ENCODE measurements around the gene GTF3C6. TPM values are rescaled to one million over a fixed set of nuclear protein-coding genes. Genes with fewer than 3 reads are reported as not detected.

GTF3C6 gene
- total and polyA plus RNA-seq, 2 of the 8 experiments (the other 6 are each of a cell fraction or from before 2014, with no cell fraction given), result 13.1 to 87.4 TPM

- no peak for TF ChIP-seq CHD7 (IDR thresholded peaks at IDR 0.05; ENCODE audit: insufficient replicate concordance, low read length)
- TF ChIP-seq CREB1 (IDR thresholded peaks at IDR 0.05), result no peak
- TF ChIP-seq SIN3A (conservative IDR thresholded peaks at IDR 0.05 in 1 of 2, IDR thresholded peaks at IDR 0.05 in 1 of 2; ENCODE audit: low read depth in 1 of 2, low read length in 2 of 2), result no peak
- TF ChIP-seq KDM5A (IDR thresholded peaks at IDR 0.05; ENCODE audit: low read length), result no peak
- no peak for TF ChIP-seq POU5F1 (IDR thresholded peaks at IDR 0.05; ENCODE audit: low read depth, low read length)
- no peak for TF ChIP-seq SAP30 (IDR thresholded peaks at IDR 0.05; ENCODE audit: insufficient read depth, insufficient replicate concordance, low read length)
- TF ChIP-seq SUZ12 (IDR thresholded peaks at IDR 0.05; ENCODE audit: low read length), result no peak
- no peak for TF ChIP-seq TEAD4 (IDR thresholded peaks at IDR 0.05; ENCODE audit: low read depth, low read length)
- TF ChIP-seq NRF1 (IDR thresholded peaks at IDR 0.05; ENCODE audit: low read depth, low read length), result no peak
- TF ChIP-seq SIRT6 (IDR thresholded peaks at IDR 0.05; ENCODE audit: low read length), result no peak
- no peak for TF ChIP-seq BCL11A (IDR thresholded peaks at IDR 0.05; ENCODE audit: low read depth in 2 of 2, low read length in 2 of 2)
- no peak for TF ChIP-seq CTBP2 (IDR thresholded peaks at IDR 0.05; ENCODE audit: borderline replicate concordance, insufficient read depth, insufficient read length, low read length)
These were observed 24.1 kb upstream of the GTF3C6 start (continued) for GRCh38 chr6:110934381-110934898.

All from H1 (cell line).